Peyer's patch (tissue), 4 donors: ENCODE results near the gene KLHL7.

ENCODE experiments used
- POLR2A ChIP-seq, 2 donors: fragments of 450-650 bp; IDR thresholded peaks; one replicate each; pipeline ENCODE4 v1.5.1; 2017; ENCODE audit warnings: antibody characterized with exemption in 2 of 2, mild to moderate bottlenecking in 2 of 2, moderate library complexity in 2 of 2
- TF ChIP-seq, protein P1 (sequence below), 6 experiments: fragments of 450-650 bp in 4 of 6; fragments of 200-600 bp in 2 of 6; sonication (generic) in 1 of 6; IDR thresholded peaks; one replicate each; pipeline ENCODE4 v1.5.1; 2017 to 2019; ENCODE audit warnings: antibody characterized with exemption in 6 of 6, mild to moderate bottlenecking in 3 of 6, moderate library complexity in 1 of 6

DNA sequence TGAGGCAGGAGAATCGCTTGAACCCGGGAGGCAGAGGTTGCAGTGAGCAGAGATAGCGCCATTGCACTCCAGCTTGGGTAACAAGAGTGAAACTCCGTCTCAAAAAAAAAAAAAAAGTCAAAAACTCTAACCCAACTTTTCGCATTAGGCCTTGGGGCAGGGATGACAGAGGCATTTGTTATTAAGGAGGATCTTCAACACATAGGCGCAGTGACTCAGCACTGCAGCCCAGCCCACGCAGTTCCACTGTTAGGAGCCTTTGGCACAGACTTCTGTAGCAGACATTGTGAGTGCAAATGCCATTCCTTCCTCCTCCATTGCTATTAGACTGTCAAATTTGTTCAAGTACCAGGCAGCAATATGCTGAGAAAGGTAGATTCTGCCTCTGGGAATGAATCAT lies 43.1 kb upstream of the KLHL7 start:
- TF ChIP-seq, protein P1, sequence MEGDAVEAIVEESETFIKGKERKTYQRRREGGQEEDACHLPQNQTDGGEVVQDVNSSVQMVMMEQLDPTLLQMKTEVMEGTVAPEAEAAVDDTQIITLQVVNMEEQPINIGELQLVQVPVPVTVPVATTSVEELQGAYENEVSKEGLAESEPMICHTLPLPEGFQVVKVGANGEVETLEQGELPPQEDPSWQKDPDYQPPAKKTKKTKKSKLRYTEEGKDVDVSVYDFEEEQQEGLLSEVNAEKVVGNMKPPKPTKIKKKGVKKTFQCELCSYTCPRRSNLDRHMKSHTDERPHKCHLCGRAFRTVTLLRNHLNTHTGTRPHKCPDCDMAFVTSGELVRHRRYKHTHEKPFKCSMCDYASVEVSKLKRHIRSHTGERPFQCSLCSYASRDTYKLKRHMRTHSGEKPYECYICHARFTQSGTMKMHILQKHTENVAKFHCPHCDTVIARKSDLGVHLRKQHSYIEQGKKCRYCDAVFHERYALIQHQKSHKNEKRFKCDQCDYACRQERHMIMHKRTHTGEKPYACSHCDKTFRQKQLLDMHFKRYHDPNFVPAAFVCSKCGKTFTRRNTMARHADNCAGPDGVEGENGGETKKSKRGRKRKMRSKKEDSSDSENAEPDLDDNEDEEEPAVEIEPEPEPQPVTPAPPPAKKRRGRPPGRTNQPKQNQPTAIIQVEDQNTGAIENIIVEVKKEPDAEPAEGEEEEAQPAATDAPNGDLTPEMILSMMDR (IDR thresholded peaks at IDR 0.05): no peak
- no peak for TF ChIP-seq POLR2A (IDR thresholded peaks at IDR 0.05)
